GM23338 (cell line): Measurements from ENCODE around the gene CRISPLD2. TPM values are rescaled to one million over a fixed set of nuclear protein-coding genes. Genes with fewer than 3 reads are reported as not detected.

ENCODE experiments used
- ATAC-seq: fragments of 200-7000 bp; cut with Tn5 transposase; 3 replicates; pipeline ENCODE4 v1.9.1; 2020
- DNase-seq: peaks from one replicate; pipeline ENCODE4 v3.0.0-alpha.2; 2015; ENCODE audit warnings: low spot score
- H2AFZ ChIP-seq: fragments of 200-600 bp; sonication (generic); 2 replicates; pipeline ENCODE4 v1.8.0; 2016; ENCODE audit warnings: antibody characterized with exemption, mild to moderate bottlenecking, moderate library complexity
- H3F3A ChIP-seq: fragments of 200-600 bp; sonication (generic); replicated peaks from 2 replicates; pipeline ENCODE4 v1.8.0; 2017; ENCODE audit warnings: antibody characterized with exemption, mixed run types, low read depth
- H3K27ac ChIP-seq: fragments of 200-600 bp; sonication (generic); 2 replicates; pipeline ENCODE4 v1.6.1; 2016; ENCODE audit warnings: low read depth
- H3K27me3 ChIP-seq: fragments of 200-600 bp; sonication (generic); 2 replicates; pipeline ENCODE4 v1.8.0; 2016; ENCODE audit warnings: mild to moderate bottlenecking, mixed run types, moderate library complexity; ENCODE audit not compliant: insufficient read depth
- H3K36me3 ChIP-seq: fragments of 200-600 bp; sonication (generic); 2 replicates; pipeline ENCODE4 v1.8.0; 2016; ENCODE audit warnings: mild to moderate bottlenecking; ENCODE audit not compliant: insufficient read depth
- H3K4me1 ChIP-seq: fragments of 200-600 bp; sonication (generic); 2 replicates; pipeline ENCODE4 v1.8.0; 2016; ENCODE audit warnings: mild to moderate bottlenecking, moderate library complexity; ENCODE audit not compliant: insufficient read depth
- H3K4me2 ChIP-seq: fragments of 200-600 bp; sonication (generic); 2 replicates; pipeline ENCODE4 v1.7.1; 2017; ENCODE audit warnings: mixed run types
- H3K4me3 ChIP-seq: fragments of 200-600 bp; sonication (generic); 2 replicates; pipeline ENCODE4 v1.6.1; 2016; ENCODE audit warnings: mixed run types
- H3K79me2 ChIP-seq: fragments of 200-600 bp; sonication (generic); replicated peaks from 2 replicates; pipeline ENCODE4 v1.8.0; 2017; ENCODE audit warnings: mild to moderate bottlenecking; ENCODE audit not compliant: insufficient read depth
- H3K9me2 ChIP-seq: fragments of 200-600 bp; sonication (generic); 2 replicates; pipeline ENCODE4 v1.8.0; 2017; ENCODE audit not compliant: insufficient read depth
- H4K20me1 ChIP-seq: fragments of 200-600 bp; sonication (generic); replicated peaks from 2 replicates; pipeline ENCODE4 v1.8.0; 2017; ENCODE audit warnings: mild to moderate bottlenecking; ENCODE audit not compliant: insufficient read depth
- H3K27ac Mint-ChIP-seq: 2 replicates; pipeline ENCODE4 v1.8.0; 2020; ENCODE audit warnings: inconsistent platforms, mild to moderate bottlenecking, moderate library complexity, mixed read lengths
- H3K27me3 Mint-ChIP-seq: 3 replicates; pipeline ENCODE4 v1.8.0; 2022; ENCODE audit warnings: low read depth, mild to moderate bottlenecking, moderate library complexity, mixed read lengths, inconsistent platforms; ENCODE audit not compliant: insufficient read depth, poor library complexity
- H3K36me3 Mint-ChIP-seq: 3 replicates; pipeline ENCODE4 v1.8.0; 2021; ENCODE audit warnings: low read depth, mild to moderate bottlenecking, inconsistent platforms, moderate library complexity, mixed read lengths
- H3K4me1 Mint-ChIP-seq: 3 replicates; pipeline ENCODE4 v1.8.0; 2020; ENCODE audit warnings: mild to moderate bottlenecking, inconsistent platforms, mixed read lengths
- H3K4me3 Mint-ChIP-seq: 3 replicates; pipeline ENCODE4 v1.8.0; 2021; ENCODE audit warnings: moderate library complexity, mild to moderate bottlenecking, inconsistent platforms, mixed read lengths
- H3K9me3 Mint-ChIP-seq: 3 replicates; pipeline ENCODE4 v1.8.0; 2020; ENCODE audit warnings: moderate library complexity, mild to moderate bottlenecking, inconsistent platforms, mixed read lengths
- CREB1 ChIP-seq: fragments of 250-450 bp; sonication (Bioruptor Pico); IDR thresholded peaks from 2 replicates; pipeline ENCODE4 v1.5.0; 2020; ENCODE audit warnings: low read depth, mild to moderate bottlenecking, moderate library complexity
- NANOG ChIP-seq: IDR thresholded peaks from 2 replicates; pipeline ENCODE4 v1.6.1; 2016; ENCODE audit warnings: antibody characterized with exemption, borderline replicate concordance
- POLR2AphosphoS5 ChIP-seq: IDR thresholded peaks from 2 replicates; pipeline ENCODE4 v1.6.1; 2016; ENCODE audit warnings: antibody characterized with exemption, low read depth
- STAT1 ChIP-seq: IDR thresholded peaks from one replicate; pipeline ENCODE4 v1.6.1; 2016; ENCODE audit warnings: antibody characterized with exemption; ENCODE audit not compliant: unreplicated experiment
- ZNF114 ChIP-seq: fragments of 250-450 bp; sonication (Bioruptor Pico); IDR thresholded peaks from 2 replicates; pipeline ENCODE4 v1.5.0; 2020; ENCODE audit warnings: mild to moderate bottlenecking, moderate library complexity
- ZNF462 ChIP-seq: fragments of 250-450 bp; sonication (Bioruptor Pico); IDR thresholded peaks from 2 replicates; pipeline ENCODE4 v1.5.0; 2020; ENCODE audit warnings: mild to moderate bottlenecking, moderate library complexity
- polyA plus RNA-seq: library from polyadenylated mRNA; unstranded; fragments of >200 nt; fragmentation: Nextera tagmentation; extraction: Ambion mirVana; gene quantifications from 2 replicates; pipeline ENCODE4 v1.2.1, GENCODE V29; 2016
- total RNA-seq: library from RNA; depleted of rRNA; stranded (reverse); fragments of >200 nt; shearing (Covaris generic); gene quantifications from 2 replicates; pipeline ENCODE4 v1.2.3, GENCODE V29; 2014
- TF ChIP-seq, protein P1 (sequence below): IDR thresholded peaks from one replicate; pipeline ENCODE4 v1.6.1; 2018; ENCODE audit warnings: antibody characterized with exemption; ENCODE audit not compliant: unreplicated experiment
- TF ChIP-seq, protein P2 (sequence below): IDR thresholded peaks from 2 replicates; pipeline ENCODE4 v1.6.1; 2016; ENCODE audit warnings: antibody characterized with exemption
- TF ChIP-seq, protein P3 (sequence below), 2 experiments: fragments of 200-600 bp in 1 of 2; sonication (generic) in 1 of 2; conservative IDR thresholded peaks; 2 replicates each; pipeline versions ENCODE4 v1.5.1 to v1.6.1; 2016 to 2017; ENCODE audit warnings: antibody characterized with exemption in 2 of 2, low read depth in 2 of 2, mild to moderate bottlenecking in 2 of 2, moderate library complexity in 1 of 2

The CRISPLD2 gene
- total and polyA plus RNA-seq, 2 experiments from 2014 or later, result 2.6 to 8.3 TPM

DNA sequence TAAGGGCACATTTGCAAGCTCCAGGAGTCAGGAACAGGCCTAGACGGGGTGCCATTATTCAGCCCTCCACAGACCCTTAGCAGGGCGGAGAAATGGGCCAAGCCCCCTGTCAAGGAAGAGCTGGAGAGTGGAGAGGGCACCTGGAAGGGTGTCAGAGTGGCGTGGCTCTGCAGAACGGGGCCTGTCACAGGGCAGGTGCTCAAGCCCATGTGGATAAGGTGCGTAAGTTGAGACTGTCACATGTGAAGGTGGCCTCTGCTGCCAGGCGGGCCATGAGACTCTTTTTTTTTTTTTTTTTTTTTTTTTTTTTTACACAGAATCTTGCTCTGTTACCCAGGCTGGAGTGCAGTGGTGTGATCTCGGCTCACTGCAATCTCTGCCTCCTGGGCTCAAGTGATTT is 12.0 kb upstream of the CRISPLD2 start (continued):
- TF ChIP-seq, protein P1, sequence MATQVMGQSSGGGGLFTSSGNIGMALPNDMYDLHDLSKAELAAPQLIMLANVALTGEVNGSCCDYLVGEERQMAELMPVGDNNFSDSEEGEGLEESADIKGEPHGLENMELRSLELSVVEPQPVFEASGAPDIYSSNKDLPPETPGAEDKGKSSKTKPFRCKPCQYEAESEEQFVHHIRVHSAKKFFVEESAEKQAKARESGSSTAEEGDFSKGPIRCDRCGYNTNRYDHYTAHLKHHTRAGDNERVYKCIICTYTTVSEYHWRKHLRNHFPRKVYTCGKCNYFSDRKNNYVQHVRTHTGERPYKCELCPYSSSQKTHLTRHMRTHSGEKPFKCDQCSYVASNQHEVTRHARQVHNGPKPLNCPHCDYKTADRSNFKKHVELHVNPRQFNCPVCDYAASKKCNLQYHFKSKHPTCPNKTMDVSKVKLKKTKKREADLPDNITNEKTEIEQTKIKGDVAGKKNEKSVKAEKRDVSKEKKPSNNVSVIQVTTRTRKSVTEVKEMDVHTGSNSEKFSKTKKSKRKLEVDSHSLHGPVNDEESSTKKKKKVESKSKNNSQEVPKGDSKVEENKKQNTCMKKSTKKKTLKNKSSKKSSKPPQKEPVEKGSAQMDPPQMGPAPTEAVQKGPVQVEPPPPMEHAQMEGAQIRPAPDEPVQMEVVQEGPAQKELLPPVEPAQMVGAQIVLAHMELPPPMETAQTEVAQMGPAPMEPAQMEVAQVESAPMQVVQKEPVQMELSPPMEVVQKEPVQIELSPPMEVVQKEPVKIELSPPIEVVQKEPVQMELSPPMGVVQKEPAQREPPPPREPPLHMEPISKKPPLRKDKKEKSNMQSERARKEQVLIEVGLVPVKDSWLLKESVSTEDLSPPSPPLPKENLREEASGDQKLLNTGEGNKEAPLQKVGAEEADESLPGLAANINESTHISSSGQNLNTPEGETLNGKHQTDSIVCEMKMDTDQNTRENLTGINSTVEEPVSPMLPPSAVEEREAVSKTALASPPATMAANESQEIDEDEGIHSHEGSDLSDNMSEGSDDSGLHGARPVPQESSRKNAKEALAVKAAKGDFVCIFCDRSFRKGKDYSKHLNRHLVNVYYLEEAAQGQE, result no peak

DNA sequence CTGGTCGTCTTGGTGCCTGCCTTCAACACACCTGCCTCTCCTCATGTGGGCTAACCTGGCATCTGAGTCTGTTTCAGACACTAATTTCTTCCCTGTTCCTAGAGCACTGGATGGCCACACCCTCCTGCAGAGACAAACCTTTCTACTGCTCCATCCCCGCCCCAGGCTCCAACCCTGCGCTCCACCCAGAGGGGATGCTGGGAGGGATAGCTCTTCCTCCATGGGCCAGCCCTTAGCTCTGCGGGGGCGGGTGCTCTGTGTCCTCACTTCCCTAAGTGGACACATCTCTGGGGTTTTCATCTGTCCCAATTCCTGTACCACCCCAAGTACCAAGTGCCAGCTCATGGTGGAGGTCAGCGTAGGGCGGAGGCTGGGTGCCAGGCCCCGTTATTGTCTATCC is 11.0 kb upstream of the CRISPLD2 start:
- Mint-ChIP-seq H3K4me3 (no peak overlapping the region), H3K36me3 (no peaks in the 10 kb centered on the region; the same call in 2 of the 3 replicates), H3K4me1 (no peaks in the 10 kb centered on the region; the same call in 2 of the 3 replicates), H3K27ac (no peak overlapping the region), H3K27me3 (peaks cover 3% of the 10 kb centered on the region), H3K9me3 (peaks cover 2% of the 10 kb centered on the region; the same call in 2 of the 3 replicates)
- Histone ChIP-seq H3K4me3 (no peak overlapping the region), H3K27ac (no peak overlapping the region), H4K20me1 (no peaks in the 10 kb centered on the region), H3K4me1 (no peaks in the 10 kb centered on the region), H3K36me3 (no peaks in the 10 kb centered on the region), H3K27me3 (no peaks in the 10 kb centered on the region), H3K4me2 (no peak overlapping the region), H2AFZ (no peak overlapping the region), H3K79me2 (no peaks in the 10 kb centered on the region), H3K9me2 (no peaks in the 10 kb centered on the region), H3F3A (no peaks in the 10 kb centered on the region)
- DNase-seq, result no peak
- ATAC-seq, result no peak
- TF ChIP-seq CREB1 (CRISPR knock-in tag) (no peak), ZNF462 (CRISPR knock-in tag) (no peak), ZNF114 (no peak), STAT1 (no peak), NANOG (no peak), POLR2AphosphoS5 (no peak)
- TF ChIP-seq, protein P2, sequence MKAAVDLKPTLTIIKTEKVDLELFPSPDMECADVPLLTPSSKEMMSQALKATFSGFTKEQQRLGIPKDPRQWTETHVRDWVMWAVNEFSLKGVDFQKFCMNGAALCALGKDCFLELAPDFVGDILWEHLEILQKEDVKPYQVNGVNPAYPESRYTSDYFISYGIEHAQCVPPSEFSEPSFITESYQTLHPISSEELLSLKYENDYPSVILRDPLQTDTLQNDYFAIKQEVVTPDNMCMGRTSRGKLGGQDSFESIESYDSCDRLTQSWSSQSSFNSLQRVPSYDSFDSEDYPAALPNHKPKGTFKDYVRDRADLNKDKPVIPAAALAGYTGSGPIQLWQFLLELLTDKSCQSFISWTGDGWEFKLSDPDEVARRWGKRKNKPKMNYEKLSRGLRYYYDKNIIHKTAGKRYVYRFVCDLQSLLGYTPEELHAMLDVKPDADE, result no peak
- TF ChIP-seq, protein P3, sequence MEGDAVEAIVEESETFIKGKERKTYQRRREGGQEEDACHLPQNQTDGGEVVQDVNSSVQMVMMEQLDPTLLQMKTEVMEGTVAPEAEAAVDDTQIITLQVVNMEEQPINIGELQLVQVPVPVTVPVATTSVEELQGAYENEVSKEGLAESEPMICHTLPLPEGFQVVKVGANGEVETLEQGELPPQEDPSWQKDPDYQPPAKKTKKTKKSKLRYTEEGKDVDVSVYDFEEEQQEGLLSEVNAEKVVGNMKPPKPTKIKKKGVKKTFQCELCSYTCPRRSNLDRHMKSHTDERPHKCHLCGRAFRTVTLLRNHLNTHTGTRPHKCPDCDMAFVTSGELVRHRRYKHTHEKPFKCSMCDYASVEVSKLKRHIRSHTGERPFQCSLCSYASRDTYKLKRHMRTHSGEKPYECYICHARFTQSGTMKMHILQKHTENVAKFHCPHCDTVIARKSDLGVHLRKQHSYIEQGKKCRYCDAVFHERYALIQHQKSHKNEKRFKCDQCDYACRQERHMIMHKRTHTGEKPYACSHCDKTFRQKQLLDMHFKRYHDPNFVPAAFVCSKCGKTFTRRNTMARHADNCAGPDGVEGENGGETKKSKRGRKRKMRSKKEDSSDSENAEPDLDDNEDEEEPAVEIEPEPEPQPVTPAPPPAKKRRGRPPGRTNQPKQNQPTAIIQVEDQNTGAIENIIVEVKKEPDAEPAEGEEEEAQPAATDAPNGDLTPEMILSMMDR (conservative IDR thresholded peaks at IDR 0.05; ENCODE audit: low read depth in 2 of 2), result no peak
- TF ChIP-seq, protein P1, result no peak
